IMR-90 (cell line): ENCODE results near the gene CLDN9. TPM values are rescaled to one million over a fixed set of nuclear protein-coding genes. Genes with fewer than 3 reads are reported as not detected.

Source experiments
- ATAC-seq: fragments of 200-7000 bp; cut with Tn5 transposase; 2 replicates; pipeline ENCODE4 v1.9.1; 2020; ENCODE audit warnings: low read depth, mild to moderate bottlenecking, moderate library complexity
- BruUV-seq: library from RNA; stranded (reverse); fragments of 400-500 nt; replicated peaks from 2 replicates; lab custom pipeline; 2021; lab: Mats Ljungman, UMichigan
- CTCF ChIA-PET: fragments of 300-600 bp; formaldehyde crosslinking; extraction: SDS; loops from one replicate; lab custom pipeline; 2021; ENCODE audit warnings: antibody characterized with exemption; lab: Yijun Ruan, JAX
- POLR2A ChIA-PET: fragments of 300-600 bp; sonication (Branson Sonifier 250); formaldehyde crosslinking; loops from one replicate; lab custom pipeline; 2022; ENCODE audit warnings: antibody characterized with exemption; ENCODE audit not compliant: unreplicated experiment; lab: Charles Lee
- DNase-seq: peaks from one replicate; pipeline ENCODE4 v3.0.0; 2013
- H2AFZ ChIP-seq: replicated peaks from 2 replicates; pipeline ENCODE3; 2013; ENCODE audit warnings: low read length, mild to moderate bottlenecking; ENCODE audit not compliant: poor library complexity
- H2AK5ac ChIP-seq: 2 replicates; pipeline ENCODE4 v1.6.1; 2013; ENCODE audit warnings: low read depth, low read length, inconsistent platforms
- H2AK9ac ChIP-seq: replicated peaks from 2 replicates; pipeline ENCODE3; 2013; ENCODE audit warnings: mild to moderate bottlenecking, low read depth, low read length, moderate library complexity; ENCODE audit not compliant: poor library complexity
- H2BK120ac ChIP-seq: 2 replicates; pipeline ENCODE4 v1.6.1; 2013; ENCODE audit warnings: low read depth, low read length, inconsistent platforms
- H2BK15ac ChIP-seq: 3 replicates; pipeline ENCODE4 v1.6.1; 2013; ENCODE audit warnings: low read depth, low read length, inconsistent platforms
- H2BK20ac ChIP-seq: 2 replicates; pipeline ENCODE4 v1.6.1; 2013; ENCODE audit warnings: low read depth, mild to moderate bottlenecking, inconsistent platforms, low read length, moderate library complexity
- H2BK5ac ChIP-seq: 2 replicates; pipeline ENCODE4 v1.6.1; 2013; ENCODE audit warnings: mild to moderate bottlenecking, low read depth, low read length, inconsistent platforms; ENCODE audit not compliant: poor library complexity, severe bottlenecking
- H3K14ac ChIP-seq: replicated peaks from 2 replicates; pipeline ENCODE4 v1.6.1; 2013; ENCODE audit warnings: low read depth, low read length, inconsistent platforms
- H3K18ac ChIP-seq: 2 replicates; pipeline ENCODE4 v1.6.1; 2013; ENCODE audit warnings: low read depth, low read length, control low read depth
- H3K23ac ChIP-seq: 2 replicates; pipeline ENCODE4 v1.6.1; 2013; ENCODE audit warnings: low read depth, low read length, inconsistent platforms
- H3K27ac ChIP-seq: 2 replicates; pipeline ENCODE4 v1.5.1; 2013; ENCODE audit warnings: mild to moderate bottlenecking, control low read depth, low read length; ENCODE audit not compliant: insufficient read depth
- H3K27me3 ChIP-seq: 2 replicates; pipeline ENCODE4 v1.6.1; 2013; ENCODE audit warnings: low read length; ENCODE audit not compliant: control insufficient read depth, insufficient read depth
- H3K36me3 ChIP-seq: 2 replicates; pipeline ENCODE4 v1.6.1; 2013; ENCODE audit warnings: low read length, mixed read lengths; ENCODE audit not compliant: control insufficient read depth, insufficient read depth
- H3K4ac ChIP-seq: 2 replicates; pipeline ENCODE4 v1.6.1; 2013; ENCODE audit warnings: low read depth, low read length, inconsistent platforms
- H3K4me1 ChIP-seq: 2 replicates; pipeline ENCODE4 v1.6.1; 2013; ENCODE audit warnings: low read length, mixed read lengths; ENCODE audit not compliant: control insufficient read depth, insufficient read depth
- H3K4me2 ChIP-seq: 2 replicates; pipeline ENCODE4 v1.6.1; 2013; ENCODE audit warnings: low read depth, mild to moderate bottlenecking, control low read depth, low read length, moderate library complexity
- H3K4me3 ChIP-seq: 2 replicates; pipeline ENCODE4 v1.5.1; 2013; ENCODE audit warnings: low read depth, mild to moderate bottlenecking, control low read depth, low read length, moderate library complexity; ENCODE audit not compliant: insufficient read depth
- H3K56ac ChIP-seq: 2 replicates; pipeline ENCODE4 v1.6.1; 2013; ENCODE audit warnings: low read length, inconsistent platforms; ENCODE audit not compliant: insufficient read depth; ENCODE audit errors: extremely low read depth
- H3K79me1 ChIP-seq, 2 experiments: 2 replicates each; pipeline ENCODE4 v1.6.1; 2013; ENCODE audit warnings: low read length in 2 of 2, inconsistent platforms in 1 of 2, low read depth in 1 of 2
- H3K9ac ChIP-seq: 2 replicates; pipeline ENCODE4 v1.6.1; 2013; ENCODE audit warnings: low read depth, low read length, control low read depth
- H3K9me1 ChIP-seq: 2 replicates; pipeline ENCODE4 v1.6.1; 2013; ENCODE audit warnings: low read length, inconsistent platforms; ENCODE audit not compliant: insufficient read depth
- H3K9me3 ChIP-seq: 2 replicates; pipeline ENCODE4 v1.6.1; 2013; ENCODE audit warnings: low read length; ENCODE audit not compliant: control insufficient read depth, insufficient read depth
- H4K20me1 ChIP-seq: 2 replicates; pipeline ENCODE4 v1.6.1; 2013; ENCODE audit warnings: low read length, inconsistent platforms; ENCODE audit not compliant: insufficient read depth
- H4K5ac ChIP-seq: 2 replicates; pipeline ENCODE4 v1.6.1; 2013; ENCODE audit warnings: mild to moderate bottlenecking, low read depth, low read length, control low read depth
- H4K8ac ChIP-seq, 2 experiments: 2 replicates each; pipeline ENCODE4 v1.6.1; 2013; ENCODE audit warnings: low read depth in 2 of 2, low read length in 2 of 2, control low read depth in 1 of 2, inconsistent platforms in 1 of 2
- H4K91ac ChIP-seq: 2 replicates; pipeline ENCODE4 v1.6.1; 2013; ENCODE audit warnings: low read depth, low read length, inconsistent platforms; ENCODE audit not compliant: insufficient read depth
- BHLHE40 ChIP-seq: fragments of 150-350 bp; IDR thresholded peaks from 2 replicates; pipeline ENCODE4 v1.6.1; 2016; ENCODE audit warnings: mild to moderate bottlenecking, low read depth, low read length
- CEBPB ChIP-seq: IDR thresholded peaks from 2 replicates; pipeline ENCODE4 v1.6.1; 2012; ENCODE audit warnings: low read depth, low read length, improper control_type of control experiment
- CHD1 ChIP-seq: IDR thresholded peaks from 2 replicates; pipeline ENCODE4 v1.6.1; 2012; ENCODE audit warnings: low read depth, low read length, improper control_type of control experiment
- CTCF ChIP-seq: conservative IDR thresholded peaks from 2 replicates; pipeline ENCODE4 v1.5.1; 2012; ENCODE audit warnings: mild to moderate bottlenecking, low read depth, low read length, improper control_type of control experiment
- ELK1 ChIP-seq: fragments of 150-350 bp; IDR thresholded peaks from 2 replicates; pipeline ENCODE4 v1.6.1; 2016; ENCODE audit warnings: low read depth, mild to moderate bottlenecking, low read length, moderate library complexity, borderline replicate concordance
- FOS ChIP-seq: fragments of 150-350 bp; IDR thresholded peaks from 2 replicates; pipeline ENCODE4 v1.6.1; 2016; ENCODE audit warnings: low read depth, low read length
- MAFK ChIP-seq: IDR thresholded peaks from 2 replicates; pipeline ENCODE4 v1.6.1; 2012; ENCODE audit warnings: low read depth, low read length, improper control_type of control experiment
- MAZ ChIP-seq: IDR thresholded peaks from 2 replicates; pipeline ENCODE4 v1.6.1; 2012; ENCODE audit warnings: low read depth, mild to moderate bottlenecking, low read length, improper control_type of control experiment, moderate library complexity, borderline replicate concordance
- MXI1 ChIP-seq: IDR thresholded peaks from 2 replicates; pipeline ENCODE4 v1.6.1; 2012; ENCODE audit warnings: low read depth, mild to moderate bottlenecking, low read length, moderate library complexity, borderline replicate concordance
- NFE2L2 ChIP-seq: fragments of 150-350 bp; IDR thresholded peaks from 2 replicates; pipeline ENCODE4 v1.6.1; 2016; ENCODE audit warnings: low read depth, mild to moderate bottlenecking, low read length
- POLR2A ChIP-seq: IDR thresholded peaks from 2 replicates; pipeline ENCODE4 v1.6.1; 2012; ENCODE audit warnings: mild to moderate bottlenecking, low read depth, low read length
- RAD21 ChIP-seq: IDR thresholded peaks from 2 replicates; pipeline ENCODE4 v1.6.1; 2012; ENCODE audit warnings: low read length, improper control_type of control experiment
- RCOR1 ChIP-seq: IDR thresholded peaks from 2 replicates; pipeline ENCODE4 v1.6.1; 2012; ENCODE audit warnings: mild to moderate bottlenecking, low read length, improper control_type of control experiment; ENCODE audit not compliant: insufficient replicate concordance
- RFX5 ChIP-seq: IDR thresholded peaks from 2 replicates; pipeline ENCODE4 v1.8.0; 2012; ENCODE audit warnings: low read depth, mild to moderate bottlenecking, low read length, moderate library complexity
- SMC3 ChIP-seq: fragments of 150-350 bp; IDR thresholded peaks from 2 replicates; pipeline ENCODE4 v1.6.1; 2016; ENCODE audit warnings: low read depth, mild to moderate bottlenecking, antibody characterized with exemption, low read length, moderate library complexity
- USF2 ChIP-seq: fragments of 150-350 bp; IDR thresholded peaks from 2 replicates; pipeline ENCODE4 v1.6.1; 2017; ENCODE audit warnings: mild to moderate bottlenecking, antibody characterized with exemption, low read length, low read depth
- WGBS, 2 experiments: methylation state at CpG; one replicate each; pipeline versions ENCODE4 v1.1.5 to v1.1.7; 2013; ENCODE audit warnings: missing lambda C conversion rate in 2 of 2; ENCODE audit not compliant: insufficient read length in 1 of 2; ENCODE audit errors: extremely low coverage in 2 of 2; 5-methylcytosine and 5-hydroxymethylcytosine counted together
- dilution Hi-C: fragments of 300-500 bp; cut with HindIII; formaldehyde crosslinking; loops from one replicate; pipeline ENCODE4 v1.14.3; 2018; ENCODE audit warnings: low sequenced_read_pairs; ENCODE audit not compliant: unreplicated experiment
- in situ Hi-C: fragments of 300-500 bp; cut with MboI; formaldehyde crosslinking; loops from 3 replicates; pipeline ENCODE4 v1.14.3; 2019; ENCODE audit warnings: low sequenced_read_pairs, inconsistent platforms, mixed read lengths
- intact Hi-C: fragments of 100-400 bp; cut with micrococcal nuclease; formaldehyde crosslinking; loops from 2 replicates; pipeline ENCODE4 v1.10.0; 2022
- polyA plus RNA-seq, 3 experiments: library from polyadenylated mRNA; depleted of rRNA; stranded (reverse); fragments of >200 nt; gene quantifications; 2 replicates each; pipeline ENCODE4 v1.2.3, GENCODE V29; 2012; ENCODE audit warnings: low replicate concordance in 1 of 3
- total RNA-seq: library from RNA; depleted of rRNA; stranded (reverse); fragments of >200 nt; gene quantifications from 2 replicates; pipeline ENCODE4 v1.2.3, GENCODE V29; 2012

CLDN9 gene
- total and polyA plus RNA-seq, 2 of the 4 experiments (the other 2 are of a cell fraction) = 0.05 TPM; not detected in 1

- DNase-seq (peak; percentile 69), ATAC-seq (peak; percentile 79)
- Histone ChIP-seq H3K18ac (no peak overlapping the region), H2AK5ac (no peak overlapping the region), H2BK15ac (no peak overlapping the region), H3K4me3 (peak overlapping the region; percentile 18), H4K20me1 (no peaks in the 10 kb centered on the region), H4K5ac (peak overlapping the region; percentile 58), H2AFZ (peak overlapping the region; percentile 97), H2BK5ac (no peak overlapping the region), H3K9me1 (0 out of 2 replicates have a peak, but pooled peaks cover 4% of the 10 kb centered on the region), H3K9ac (no peak overlapping the region), H3K4me1 (peaks cover 6% of the 10 kb centered on the region), H3K4ac (peak overlapping the region; percentile 70), H3K4me2 (peak overlapping the region; percentile 87), H2BK20ac (no peak overlapping the region), H3K27me3 (peaks cover 4% of the 10 kb centered on the region; the same call in 1 of the 2 replicates), H3K27ac (no peak overlapping the region; the same call in 1 of the 2 replicates), H3K36me3 (no peaks in the 10 kb centered on the region), H3K23ac (no peak overlapping the region), H4K8ac (peak overlapping the region in 1 of 2 experiments; percentile 86; a peak in 1 of 4 replicates), H3K9me3 (no peaks in the 10 kb centered on the region), H3K56ac (no peak overlapping the region), H4K91ac (no peak overlapping the region), H2AK9ac (peak overlapping the region; percentile 28), H3K14ac (peak overlapping the region; percentile 83; the same call in 1 of the 2 replicates), H3K79me1 (peaks cover 8 to 15% of the 10 kb centered on the region in 2 experiments), H2BK120ac (no peak overlapping the region)
- 24% methylated on average over 24 of the region's 42 CpGs; no CpG with 5 or more reads in 1 of the 2 experiments for WGBS, 2 experiments
- TF ChIP-seq MAFK = no peak
- TF ChIP-seq MXI1 = no peak
- TF ChIP-seq MAZ = peak; percentile 42; the same call in 1 of the 2 replicates
- TF ChIP-seq POLR2A = 0 out of 2 replicates have a peak, but pooled peaks have one; percentile 28
- TF ChIP-seq SMC3 = peak; percentile 52
- TF ChIP-seq FOS = no peak
- peak; percentile 69; the same call in 1 of the 2 replicates for TF ChIP-seq BHLHE40
- TF ChIP-seq RFX5 = no peak
- TF ChIP-seq CTCF = peak; percentile 94
- no peak for TF ChIP-seq CHD1
- TF ChIP-seq RCOR1 = no peak
- TF ChIP-seq ELK1 = no peak
- no peak for TF ChIP-seq USF2
- TF ChIP-seq CEBPB = no peak
- TF ChIP-seq RAD21 = peak; percentile 77
- TF ChIP-seq NFE2L2 = no peak
- ChIA-PET CTCF (no interaction called here), POLR2A (no interaction called here)
- dilution Hi-C loops (no loop called here), in situ Hi-C loops (no loop called here), intact Hi-C loops (loop anchor here (1.0 kb wide), 1 partner anchor 39 kb away; no protein-coding TSS in a partner anchor)
- no TSS peak for BruUV-seq
Measured at GRCh38 chr16:2983706-2984136, 29.0 kb upstream of the CLDN9 start.
